Measurements from ENCODE around the gene ANKRD55.

ANKRD55 gene

GRCh38 chr5:56164376-56164775 lies 68.8 kb downstream of the ANKRD55 start:
- TF ChIP-seq CTCF (IDR thresholded peaks at IDR 0.05), result no peak

DNA sequence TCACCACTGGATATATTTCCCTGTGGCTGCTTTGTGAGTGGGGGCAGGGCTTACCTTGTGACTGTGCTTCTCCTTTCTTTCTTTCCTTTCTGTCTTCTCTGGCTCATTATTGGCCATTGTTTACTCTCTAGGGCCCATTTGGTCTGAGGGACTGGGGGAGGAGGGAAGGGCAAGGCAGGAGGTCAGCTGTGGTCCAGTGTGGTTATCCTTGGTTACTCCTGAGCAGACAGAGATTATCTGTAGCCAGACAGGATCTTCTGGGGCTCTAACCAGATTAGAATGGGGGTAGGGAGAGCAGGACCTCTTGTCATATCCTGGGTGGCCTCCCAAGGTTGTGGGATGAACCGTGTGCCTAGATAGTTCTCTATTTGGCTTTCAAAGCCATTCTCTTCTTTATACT lies 71.2 kb downstream of the ANKRD55 start:
- TF ChIP-seq CTCF (IDR thresholded peaks at IDR 0.05), result no peak

GRCh38 chr5:56161439-56161823 lies 71.7 kb downstream of the ANKRD55 start:
- no peak for TF ChIP-seq CTCF (IDR thresholded peaks at IDR 0.05)

DNA sequence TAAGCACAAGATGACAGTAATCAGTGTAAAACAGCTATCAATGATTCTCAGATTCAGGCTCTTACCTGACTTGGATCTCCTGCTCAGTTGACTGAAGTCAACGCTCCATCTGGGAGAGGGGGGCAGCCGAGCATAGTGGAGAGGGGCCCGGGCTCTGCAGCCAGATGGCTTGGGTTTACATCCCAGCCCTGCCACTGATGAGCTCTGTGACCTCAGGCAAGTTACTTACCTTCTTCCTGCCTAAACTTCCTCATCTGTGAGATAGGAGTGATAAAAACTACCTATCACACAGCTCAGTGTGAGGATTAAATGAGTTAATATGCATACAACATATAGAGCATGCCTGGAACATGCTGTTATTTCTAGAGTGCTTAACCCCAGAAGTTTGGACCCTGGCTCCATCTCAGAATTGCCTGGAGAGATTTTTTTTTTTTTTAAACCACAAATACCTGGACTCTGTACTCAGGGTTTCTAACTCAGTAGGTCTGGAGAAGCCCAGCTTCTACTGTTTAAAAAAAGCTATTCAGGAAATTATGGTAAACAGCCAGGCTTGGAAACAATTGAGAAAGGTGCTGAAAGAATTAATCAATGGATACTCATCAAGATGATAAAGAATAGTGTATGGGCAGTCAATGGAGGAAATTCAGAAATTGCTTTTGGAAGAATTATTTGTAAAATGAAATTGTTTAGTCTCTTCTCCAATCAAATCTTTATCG lies 72.2 kb downstream of the ANKRD55 start:
- TF ChIP-seq CTCF (IDR thresholded peaks at IDR 0.05), result no peak

DNA sequence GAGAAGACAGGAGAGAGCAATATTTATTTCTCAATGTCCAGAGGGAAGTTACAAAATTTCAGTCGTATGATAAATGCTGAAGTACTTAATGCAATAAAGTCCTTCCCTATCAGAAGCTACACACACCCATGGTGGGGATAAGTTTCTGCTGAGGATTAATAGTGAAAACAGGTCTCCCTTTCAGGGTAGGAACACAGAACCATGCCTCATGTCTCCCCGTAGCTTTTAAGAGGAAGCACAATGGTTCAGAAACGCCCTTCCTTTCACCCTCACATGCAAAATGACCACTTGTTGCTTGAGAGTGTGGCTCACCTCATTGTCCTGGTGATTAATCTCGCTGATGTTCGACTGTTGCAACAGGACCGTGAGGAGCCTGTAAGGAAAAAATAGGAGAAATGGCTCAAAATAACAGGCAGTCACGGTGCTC lies 73.6 kb downstream of the ANKRD55 start:
- TF ChIP-seq CTCF (IDR thresholded peaks at IDR 0.05), result no peak

- TF ChIP-seq CTCF (IDR thresholded peaks at IDR 0.05), result no peak
Observed at GRCh38 chr5:56158331-56158960, 74.7 kb downstream of the ANKRD55 start.

DNA sequence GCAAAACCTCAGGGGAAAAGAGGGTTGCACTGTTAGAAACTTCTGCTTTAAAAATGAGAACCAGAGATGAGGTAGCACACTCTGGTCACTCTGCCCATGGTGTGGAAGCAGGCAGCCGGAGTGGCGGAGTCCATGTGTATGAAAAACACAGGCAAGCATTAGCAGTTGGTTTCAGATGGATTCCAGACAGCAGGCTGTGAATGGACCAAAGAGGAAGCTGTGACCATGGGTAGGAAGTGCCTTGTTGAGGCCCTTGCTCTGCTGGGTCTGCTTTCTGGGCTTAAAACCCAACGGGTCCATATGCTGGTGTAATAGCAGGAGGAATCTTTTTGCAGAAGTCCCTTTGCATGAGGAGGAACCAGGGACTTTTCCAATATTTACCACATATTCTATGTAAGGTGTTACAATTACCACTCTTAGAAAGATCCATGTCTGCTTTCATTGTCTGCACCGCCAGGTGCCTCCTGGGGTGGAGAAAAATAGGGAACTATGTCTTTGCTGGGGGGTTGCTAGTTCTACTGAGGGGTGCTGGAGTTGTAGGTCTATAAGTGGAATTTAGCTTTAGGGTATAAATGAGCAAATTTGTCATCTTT lies 77.0 kb downstream of the ANKRD55 start:
- TF ChIP-seq CTCF (IDR thresholded peaks at IDR 0.05), result no peak

Measured in LNCAP (cell line).